AG08396 (cell line): Measurements from ENCODE around the gene ABTB2.
"Not testable (repeated sequence)": the region's sequence is repeated elsewhere in the genome, so short reads cannot be mapped to it uniquely, and the experiment has no call there.

Experiments
- DNase-seq: peaks from one replicate; pipeline ENCODE4 v3.0.0; 2012; ENCODE audit warnings: low spot score, mixed read lengths

ABTB2 gene

GRCh38 chr11:34357701-34358257, at the start of gene ABTB2:
Gene ABTB2 (minus strand): TSS chr11:34358010.
- peak; percentile 98 for DNase-seq

GRCh38 chr11:34407121-34407813, 49.5 kb upstream of the ABTB2 start:
- DNase-seq = no peak

GRCh38 chr11:34406413-34406812, 48.6 kb upstream of the ABTB2 start:
- DNase-seq = no peak

GRCh38 chr11:34405079-34405858, 47.5 kb upstream of the ABTB2 start:
- no peak for DNase-seq

- DNase-seq = no peak
Measured at GRCh38 chr11:34404280-34404679, 46.5 kb upstream of the ABTB2 start.

DNA sequence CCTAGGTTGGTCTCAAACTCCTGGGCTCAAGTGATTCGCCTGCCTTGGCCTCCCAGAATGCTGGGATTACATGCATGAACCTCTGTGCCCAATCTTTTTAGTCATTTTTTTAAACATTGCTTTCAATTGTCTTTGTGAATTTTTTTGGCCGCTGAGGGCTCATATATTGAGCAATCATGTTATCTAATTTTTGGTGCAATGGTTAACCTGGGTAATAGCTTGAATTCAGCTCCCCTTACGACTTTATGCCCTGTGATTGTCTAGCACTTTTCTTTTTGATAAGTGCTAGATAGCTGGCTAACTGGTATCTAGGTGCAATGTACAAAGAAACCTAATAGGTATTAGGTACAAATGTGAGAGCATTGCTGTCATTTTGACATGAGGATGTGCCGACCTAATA, 45.6 kb upstream of the ABTB2 start:
- DNase-seq = no peak

GRCh38 chr11:34397811-34398210, 40.0 kb upstream of the ABTB2 start:
- no peak for DNase-seq

- no peak for DNase-seq
Measured at GRCh38 chr11:34397120-34397519, 39.3 kb upstream of the ABTB2 start.

- peak; percentile 67 for DNase-seq
Measured at GRCh38 chr11:34395916-34396550, 38.2 kb upstream of the ABTB2 start.

DNA sequence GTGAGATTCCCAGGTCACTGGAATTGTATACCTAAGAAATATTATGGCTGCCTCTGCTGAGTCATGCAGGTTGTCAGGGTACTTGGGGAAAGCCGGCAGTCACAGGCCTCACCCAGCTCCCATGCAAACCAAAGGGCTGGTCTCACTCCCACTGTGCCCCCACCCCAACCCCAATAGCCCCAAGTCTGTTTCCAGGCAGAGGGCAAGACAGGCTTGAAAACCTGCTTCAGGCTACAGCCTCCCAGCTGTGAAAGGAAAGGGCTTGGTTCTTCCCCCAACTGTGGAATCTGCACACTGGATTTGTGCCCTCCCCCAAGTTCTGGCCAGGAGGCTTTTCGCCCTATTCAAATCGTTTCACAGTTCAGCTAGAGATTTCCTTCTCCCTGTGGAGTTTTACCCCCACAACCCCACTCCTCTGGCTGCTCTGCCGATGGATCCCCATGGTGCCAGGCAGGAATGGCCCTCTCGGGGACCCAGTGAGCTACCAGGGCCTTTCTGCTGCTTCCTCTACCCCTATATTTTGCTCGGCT, 37.0 kb upstream of the ABTB2 start:
- DNase-seq = no peak

DNA sequence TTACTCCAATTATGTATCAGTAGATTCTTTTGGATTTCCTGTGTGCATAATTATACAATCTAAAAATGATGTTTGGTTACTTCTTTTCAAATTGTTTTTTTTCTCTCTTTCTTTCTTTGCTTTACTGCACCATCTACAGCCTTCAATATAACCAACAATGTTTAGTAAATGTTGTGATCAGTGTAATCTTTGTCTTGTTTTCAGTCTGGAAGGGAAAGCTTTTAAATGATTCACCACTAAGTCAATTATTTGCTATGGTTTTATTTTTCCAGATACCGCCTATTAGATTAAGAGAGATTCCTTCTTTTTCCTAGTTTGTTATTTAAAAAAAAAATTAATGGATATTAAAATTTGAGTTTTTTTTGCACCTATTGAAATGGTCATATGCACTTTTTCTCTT, 29.8 kb upstream of the ABTB2 start:
- DNase-seq = no peak

DNA sequence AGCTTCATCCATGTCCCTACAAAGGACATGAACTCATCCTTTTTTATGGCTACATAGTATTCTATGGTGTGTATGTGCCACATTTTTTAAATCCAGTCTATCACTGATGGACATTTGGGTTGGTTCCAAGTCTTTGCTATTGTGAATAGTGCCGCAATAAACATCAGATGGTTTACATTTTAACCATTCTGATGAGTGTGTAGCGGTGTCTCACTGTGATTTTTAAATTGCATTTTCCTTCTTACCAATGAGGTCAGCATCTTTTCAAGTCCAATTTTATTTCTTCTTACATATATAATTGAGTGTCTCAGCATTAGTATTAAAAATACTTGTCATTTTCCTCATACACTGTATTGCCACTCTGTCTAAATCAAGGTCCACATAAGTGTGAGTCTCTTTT, 28.5 kb upstream of the ABTB2 start:
- DNase-seq = not testable (repeated sequence)

- no peak for DNase-seq
Measured at GRCh38 chr11:34382532-34383276, 24.9 kb upstream of the ABTB2 start.

- DNase-seq = no peak
Measured at GRCh38 chr11:34381775-34382174, 24.0 kb upstream of the ABTB2 start.

DNA sequence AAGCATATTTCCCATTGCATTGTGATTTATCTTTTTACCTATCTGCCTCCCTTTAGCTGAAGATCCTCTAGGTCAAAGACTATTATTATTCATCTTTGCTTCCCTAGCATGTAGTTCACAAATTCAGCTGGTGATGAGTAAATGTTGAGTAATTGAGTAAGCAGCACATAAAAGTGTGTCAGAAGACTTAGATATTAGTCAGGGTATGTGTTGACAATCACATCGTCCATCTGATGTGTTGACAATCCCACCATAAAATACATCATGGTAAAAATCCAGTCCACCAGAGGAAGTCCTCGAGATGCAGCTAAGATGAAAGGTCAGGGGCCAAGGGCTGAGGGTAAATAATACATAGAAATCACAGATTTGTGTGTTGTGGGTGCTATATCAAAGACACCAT, 22.9 kb upstream of the ABTB2 start:
- no peak for DNase-seq

- DNase-seq = no peak
Measured at GRCh38 chr11:34379539-34379938, 21.7 kb upstream of the ABTB2 start.

DNA sequence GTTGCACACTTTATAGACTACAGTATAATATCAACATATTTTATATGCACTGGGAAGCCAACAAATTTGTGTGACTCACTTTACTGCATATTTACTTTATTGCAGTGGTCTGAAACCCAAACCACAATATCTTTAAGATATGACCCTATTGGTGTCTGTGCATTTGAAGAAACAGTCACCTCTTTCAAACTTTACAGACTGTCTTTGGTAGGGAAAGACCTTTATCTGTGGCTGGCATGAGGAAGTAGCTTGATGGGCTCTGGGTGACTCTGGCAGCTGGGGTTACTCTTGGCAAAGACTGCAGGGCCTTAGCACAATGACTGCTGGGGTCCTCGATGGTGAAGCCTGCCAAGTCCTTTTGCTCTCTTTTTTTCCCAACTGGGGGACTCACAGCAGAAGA, 21.3 kb upstream of the ABTB2 start:
- DNase-seq = no peak

DNA sequence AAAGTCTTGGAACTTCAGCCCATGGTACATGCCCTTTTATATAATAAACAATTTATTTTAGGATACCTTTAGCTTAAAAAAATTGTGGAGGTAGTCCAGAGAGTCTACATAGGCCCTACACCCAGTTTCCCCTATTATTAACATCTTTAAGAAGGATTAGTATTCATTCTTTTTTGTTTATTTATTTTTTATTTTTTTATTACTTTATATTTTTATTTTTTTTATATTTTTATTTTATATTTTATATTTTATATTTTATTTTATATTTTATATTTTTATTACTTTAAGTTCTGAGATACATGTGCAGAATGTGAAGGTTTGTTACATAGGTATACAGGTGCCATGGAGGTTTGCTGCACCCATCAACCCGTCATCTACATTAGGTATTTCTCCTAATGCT, 15.9 kb upstream of the ABTB2 start:
- DNase-seq = no peak

- DNase-seq = no peak
Measured at GRCh38 chr11:34366522-34366921, 8.7 kb upstream of the ABTB2 start.

DNA sequence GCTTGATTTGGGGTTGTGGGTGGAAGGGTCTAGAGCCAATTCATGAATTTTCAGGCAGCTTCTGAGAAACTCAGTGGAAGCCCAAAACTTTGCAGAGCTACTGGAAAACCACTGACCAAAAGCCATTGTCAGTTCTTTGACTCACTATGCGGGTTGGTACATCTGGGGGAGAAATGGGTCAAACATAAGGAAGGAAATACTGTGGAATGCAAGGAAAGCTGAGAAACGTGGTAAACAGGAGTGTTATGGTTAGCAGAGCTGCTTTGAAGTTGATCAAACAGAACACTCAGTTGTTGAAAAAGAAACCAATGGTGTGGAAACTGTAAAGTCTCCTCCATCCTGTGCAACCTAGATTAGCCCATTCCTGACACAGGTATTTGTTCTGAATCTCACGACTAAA, 6.3 kb upstream of the ABTB2 start:
- no peak for DNase-seq

DNA sequence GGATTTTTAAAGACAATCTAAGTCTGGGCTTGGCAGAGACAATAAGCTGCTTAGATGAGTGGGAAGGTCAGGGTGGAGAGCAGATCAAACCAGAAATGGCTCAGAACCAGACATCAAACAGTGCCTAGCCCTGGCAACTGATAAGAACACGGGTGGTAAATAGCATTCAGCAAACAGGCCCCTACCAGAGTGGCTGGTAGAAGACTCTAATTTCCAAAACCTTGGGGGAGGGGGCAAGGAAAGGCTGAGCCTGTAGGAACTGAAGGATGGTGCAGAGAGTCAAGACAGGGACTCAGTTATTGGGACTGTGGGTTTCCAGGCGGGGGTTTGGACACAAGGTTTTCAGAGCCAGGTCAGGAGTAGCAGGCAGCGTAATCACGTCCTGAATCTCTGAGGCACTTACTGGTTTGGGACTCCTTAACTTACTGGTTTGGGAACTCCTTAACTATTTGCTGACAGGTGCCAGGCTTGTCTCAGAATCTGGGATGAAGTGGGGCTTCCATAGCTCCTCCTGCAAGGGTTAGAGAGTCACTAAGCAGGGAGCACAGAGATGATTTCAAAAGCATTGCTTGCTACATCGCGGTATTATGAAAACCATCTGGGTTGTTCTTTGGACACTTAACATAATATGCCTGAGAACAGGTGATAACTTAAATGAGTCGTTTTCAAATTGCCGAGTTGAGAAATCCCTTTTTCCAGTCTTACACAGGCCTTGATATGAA, 5.7 kb upstream of the ABTB2 start:
- no peak for DNase-seq
